Measurements from ENCODE around the gene LTO1. TPM values are rescaled to one million over a fixed set of nuclear protein-coding genes. Genes with fewer than 3 reads are reported as not detected.

The LTO1 gene
- total RNA-seq, 4 donors from 2014 or later: 4.1 to 30.7 (median 17.4) TPM

DNA sequence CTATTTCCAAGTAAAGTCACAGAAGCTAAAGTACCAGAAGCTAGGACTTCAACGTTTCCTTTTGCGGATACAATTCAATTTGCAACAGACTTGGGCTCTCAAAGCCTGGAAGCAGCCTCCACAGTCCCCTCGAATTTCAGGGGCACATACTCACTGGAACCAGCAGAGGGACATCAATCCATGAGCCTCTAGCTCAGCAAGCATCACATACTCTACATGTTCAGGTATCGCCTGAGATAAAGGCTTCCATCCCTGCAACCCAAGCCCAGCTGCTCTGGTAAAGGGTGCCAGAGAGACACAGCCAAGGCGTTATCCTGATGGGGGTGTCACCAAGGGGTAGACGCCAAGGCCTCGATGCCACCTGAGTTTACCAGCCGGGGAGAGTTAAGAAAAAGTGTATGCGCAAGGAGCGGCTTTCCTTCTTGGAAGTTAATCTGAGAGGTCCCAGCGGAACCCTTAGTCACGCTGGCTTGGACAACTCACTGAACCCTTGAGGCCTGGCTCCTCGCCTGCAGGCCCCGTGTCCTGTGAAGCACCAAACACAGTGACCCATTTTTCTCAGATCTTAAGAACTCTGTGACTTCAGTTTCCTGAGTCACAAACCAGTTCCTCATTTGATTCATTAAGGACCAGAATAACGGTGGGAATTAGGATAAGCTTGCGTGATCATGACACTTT is 13.0 kb downstream of the LTO1 start:
- no peak overlapping the region for H3K4me3 ChIP-seq
- no peaks in the 10 kb centered on the region for H3K36me3 ChIP-seq
- intact Hi-C loops (cut with DNase I; ENCODE audit: low total_unique reads): loop anchor here (10.0 kb wide), 1 partner anchor 757 kb away; the partner anchor contains the start of genes IGHMBP2 and MRPL21
- no peaks in the 10 kb centered on the region for H3K4me1 ChIP-seq
- DNase-seq: no peak
- no peaks in the 10 kb centered on the region for H3K9me3 ChIP-seq
- no peak overlapping the region for H3K27ac ChIP-seq
- TF ChIP-seq POLR2A (IDR thresholded peaks at IDR 0.05): no peak
- TF ChIP-seq, protein P1, sequence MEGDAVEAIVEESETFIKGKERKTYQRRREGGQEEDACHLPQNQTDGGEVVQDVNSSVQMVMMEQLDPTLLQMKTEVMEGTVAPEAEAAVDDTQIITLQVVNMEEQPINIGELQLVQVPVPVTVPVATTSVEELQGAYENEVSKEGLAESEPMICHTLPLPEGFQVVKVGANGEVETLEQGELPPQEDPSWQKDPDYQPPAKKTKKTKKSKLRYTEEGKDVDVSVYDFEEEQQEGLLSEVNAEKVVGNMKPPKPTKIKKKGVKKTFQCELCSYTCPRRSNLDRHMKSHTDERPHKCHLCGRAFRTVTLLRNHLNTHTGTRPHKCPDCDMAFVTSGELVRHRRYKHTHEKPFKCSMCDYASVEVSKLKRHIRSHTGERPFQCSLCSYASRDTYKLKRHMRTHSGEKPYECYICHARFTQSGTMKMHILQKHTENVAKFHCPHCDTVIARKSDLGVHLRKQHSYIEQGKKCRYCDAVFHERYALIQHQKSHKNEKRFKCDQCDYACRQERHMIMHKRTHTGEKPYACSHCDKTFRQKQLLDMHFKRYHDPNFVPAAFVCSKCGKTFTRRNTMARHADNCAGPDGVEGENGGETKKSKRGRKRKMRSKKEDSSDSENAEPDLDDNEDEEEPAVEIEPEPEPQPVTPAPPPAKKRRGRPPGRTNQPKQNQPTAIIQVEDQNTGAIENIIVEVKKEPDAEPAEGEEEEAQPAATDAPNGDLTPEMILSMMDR (IDR thresholded peaks at IDR 0.05): no peak
- no peaks in the 10 kb centered on the region for H3K27me3 ChIP-seq

DNA sequence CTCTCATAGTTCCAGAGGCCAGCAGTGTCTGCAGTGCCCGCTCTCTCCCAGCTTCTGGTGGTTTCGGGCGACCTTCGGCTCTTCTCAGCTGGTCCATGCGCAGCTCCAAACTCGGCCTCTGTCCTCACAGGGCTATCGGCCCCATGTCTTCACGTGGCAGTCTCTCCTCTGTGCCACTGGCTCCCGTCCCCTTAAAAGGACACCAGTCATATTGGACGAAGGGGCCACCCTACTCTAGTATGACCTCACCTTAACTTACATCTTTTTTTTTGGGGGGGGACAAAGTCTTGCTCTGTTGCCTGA is 13.8 kb downstream of the LTO1 start:
- Histone ChIP-seq H3K27ac (no peak overlapping the region), H3K4me3 (no peak overlapping the region), H3K9me3 (no peaks in the 10 kb centered on the region), H3K27me3 (no peaks in the 10 kb centered on the region), H3K4me1 (no peaks in the 10 kb centered on the region), H3K36me3 (no peaks in the 10 kb centered on the region)
- no peak for DNase-seq
- no peak for TF ChIP-seq POLR2A (IDR thresholded peaks at IDR 0.05)
- TF ChIP-seq, protein P1 (IDR thresholded peaks at IDR 0.05): no peak
- intact Hi-C loops (cut with DNase I; ENCODE audit: low total_unique reads): loop anchor here (10.0 kb wide), 1 partner anchor 757 kb away; the partner anchor contains the start of genes IGHMBP2 and MRPL21

DNA sequence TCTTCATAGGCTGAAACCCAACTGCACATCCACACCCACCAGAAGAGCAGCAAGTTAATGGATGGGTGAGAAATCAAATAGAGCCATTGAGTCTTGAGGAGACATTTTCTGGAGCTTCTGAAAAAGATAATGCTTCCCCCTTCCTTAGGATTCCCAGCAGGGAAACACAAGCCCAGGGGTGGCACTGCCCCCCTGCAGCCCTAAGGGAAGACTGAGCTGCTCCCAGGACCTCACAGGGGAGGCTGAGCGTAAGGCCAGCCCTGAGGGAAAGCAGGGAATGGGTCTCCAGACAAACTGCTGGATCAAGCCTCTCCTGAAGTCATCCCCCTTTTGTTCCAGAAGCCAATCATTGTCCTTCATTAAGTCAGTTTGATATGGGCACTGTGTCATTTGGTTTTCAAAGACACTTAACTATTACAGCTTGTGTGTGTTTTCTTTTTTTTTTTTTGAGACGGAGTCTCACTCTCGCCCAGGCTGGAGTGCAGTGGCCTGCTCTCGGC is 15.1 kb downstream of the LTO1 start:
- intact Hi-C loops (cut with DNase I; ENCODE audit: low total_unique reads): loop anchor here (10.0 kb wide), 1 partner anchor 755 kb away; the partner anchor contains the start of genes IGHMBP2 and MRPL21
- Histone ChIP-seq H3K27ac (no peak overlapping the region), H3K4me3 (no peak overlapping the region), H3K36me3 (no peaks in the 10 kb centered on the region), H3K27me3 (no peaks in the 10 kb centered on the region), H3K9me3 (no peaks in the 10 kb centered on the region), H3K4me1 (no peaks in the 10 kb centered on the region)
- no peak for DNase-seq
- no peak for TF ChIP-seq POLR2A (IDR thresholded peaks at IDR 0.05)
- TF ChIP-seq, protein P1 (IDR thresholded peaks at IDR 0.05): no peak

DNA sequence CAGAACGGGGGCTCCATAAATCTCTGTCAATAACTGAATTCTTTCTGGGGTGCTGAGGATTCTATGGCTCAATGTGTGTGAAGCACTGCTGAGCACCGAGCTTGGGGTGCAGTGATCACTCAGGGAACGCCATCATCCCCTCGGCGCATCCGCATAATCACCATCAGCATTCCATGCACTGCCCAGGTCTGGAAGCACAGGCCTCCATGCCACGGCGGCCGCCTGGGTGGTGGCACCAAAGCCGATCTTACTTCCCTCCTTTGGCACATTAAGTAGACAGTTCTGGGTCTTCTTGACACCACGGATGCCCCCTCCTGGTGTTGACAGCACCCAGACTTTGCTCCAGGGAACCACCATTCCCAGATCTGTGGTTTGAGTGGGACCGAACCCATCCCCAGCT is 15.6 kb downstream of the LTO1 start:
- no peaks in the 10 kb centered on the region for H3K9me3 ChIP-seq
- H3K27me3 ChIP-seq: no peaks in the 10 kb centered on the region
- no peak for TF ChIP-seq POLR2A (IDR thresholded peaks at IDR 0.05)
- TF ChIP-seq, protein P1 (IDR thresholded peaks at IDR 0.05): no peak
- intact Hi-C loops (cut with DNase I; ENCODE audit: low total_unique reads): no loop called here
- H3K27ac ChIP-seq: no peak overlapping the region
- no peak for DNase-seq
- H3K4me3 ChIP-seq: no peak overlapping the region
- no peaks in the 10 kb centered on the region for H3K36me3 ChIP-seq
- no peaks in the 10 kb centered on the region for H3K4me1 ChIP-seq

DNA sequence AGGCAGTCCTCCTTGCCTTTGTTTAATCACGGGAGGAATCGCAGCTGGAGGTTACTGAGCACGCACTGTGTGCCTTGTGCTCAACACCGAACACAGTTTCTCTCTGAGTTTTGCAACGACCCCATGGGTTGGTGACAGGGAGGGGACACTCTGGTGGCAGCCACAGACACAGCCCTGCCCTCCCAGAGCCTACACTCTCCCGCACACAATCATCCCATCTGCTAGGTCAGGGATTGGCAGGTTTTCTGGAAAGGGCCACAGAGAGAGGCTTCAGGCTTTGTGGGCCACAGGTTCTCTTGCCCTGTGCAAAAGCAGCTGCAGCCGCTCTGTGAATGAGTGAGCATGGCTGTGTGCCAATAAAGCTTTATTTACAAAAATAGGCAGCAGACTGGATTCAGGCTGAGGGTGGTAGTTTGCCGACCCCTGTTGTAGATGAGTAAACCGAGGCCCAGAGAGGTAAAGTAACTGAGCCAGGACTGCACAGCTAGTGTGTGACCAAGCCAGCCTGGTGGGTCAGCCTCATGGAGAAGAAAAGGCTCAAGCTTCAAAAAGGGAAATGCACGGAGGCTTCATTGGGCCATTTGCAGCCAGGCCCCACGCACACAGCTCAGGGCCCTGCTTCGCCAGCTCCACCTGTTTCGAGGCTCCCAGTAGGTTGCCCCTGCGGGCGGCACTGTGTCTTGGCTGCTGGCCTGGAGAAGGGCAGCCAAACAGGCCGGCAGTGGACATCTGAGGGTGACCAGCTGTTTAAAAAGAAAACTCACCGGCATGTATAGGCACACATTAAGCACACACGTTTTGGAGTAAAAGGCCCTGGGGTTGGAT is 16.3 kb downstream of the LTO1 start:
- Histone ChIP-seq H3K27me3 (no peaks in the 10 kb centered on the region), H3K9me3 (no peaks in the 10 kb centered on the region), H3K4me1 (no peaks in the 10 kb centered on the region), H3K27ac (no peak overlapping the region), H3K4me3 (no peak overlapping the region), H3K36me3 (no peaks in the 10 kb centered on the region)
- intact Hi-C loops (cut with DNase I; ENCODE audit: low total_unique reads): no loop called here
- no peak for DNase-seq
- TF ChIP-seq, protein P1 (IDR thresholded peaks at IDR 0.05): no peak
- no peak for TF ChIP-seq POLR2A (IDR thresholded peaks at IDR 0.05)

Measured in uterus (tissue), 4 donors.